GM19372 (cell line): ENCODE measurements around the gene CLUH.
"Not testable (repeated sequence)": the region's sequence is repeated elsewhere in the genome, so short reads cannot be mapped to it uniquely, and the experiment has no call there.

Experiments
- ATAC-seq: cut with Tn5 transposase; IDR thresholded peaks from one replicate; pipeline ENCODE4 v1.9.1; 2021; ENCODE audit warnings: mild to moderate bottlenecking, low read depth, moderate library complexity; ENCODE audit not compliant: unreplicated experiment

CLUH gene

GRCh38 chr17:2703606-2704005 lies 8.0 kb downstream of the CLUH start:
- ATAC-seq: no peak

GRCh38 chr17:2703181-2703580 lies 8.4 kb downstream of the CLUH start:
- no peak for ATAC-seq

- no peak for ATAC-seq
These were observed 9.4 kb downstream of the CLUH start for GRCh38 chr17:2701996-2702741.

GRCh38 chr17:2701161-2701995 lies 10.2 kb downstream of the CLUH start:
- no peak for ATAC-seq

- ATAC-seq: no peak
These were observed 10.9 kb downstream of the CLUH start for GRCh38 chr17:2700491-2701141.

GRCh38 chr17:2700030-2700490 lies 11.5 kb downstream of the CLUH start:
- ATAC-seq: no peak

GRCh38 chr17:2699216-2699805 lies 12.3 kb downstream of the CLUH start:
- ATAC-seq: not testable (repeated sequence)

- no peak for ATAC-seq
These were observed 13.9 kb downstream of the CLUH start for GRCh38 chr17:2697611-2698162.

- no peak for ATAC-seq
These were observed 15.4 kb downstream of the CLUH start for GRCh38 chr17:2695961-2696760.

GRCh38 chr17:2695243-2695960 lies 16.2 kb downstream of the CLUH start:
- ATAC-seq: no peak

- no peak for ATAC-seq
These were observed 17.0 kb downstream of the CLUH start for GRCh38 chr17:2694381-2695242.

- no peak for ATAC-seq
These were observed 17.8 kb downstream of the CLUH start for GRCh38 chr17:2693561-2694380.

- ATAC-seq: no peak
These were observed 18.8 kb downstream of the CLUH start for GRCh38 chr17:2692781-2693135.

GRCh38 chr17:2691965-2692780 lies 19.4 kb downstream of the CLUH start:
- no peak for ATAC-seq

- ATAC-seq: no peak
These were observed 20.3 kb downstream of the CLUH start for GRCh38 chr17:2691069-2691871.
